ENCODE data around the gene STT3A.

DNA sequence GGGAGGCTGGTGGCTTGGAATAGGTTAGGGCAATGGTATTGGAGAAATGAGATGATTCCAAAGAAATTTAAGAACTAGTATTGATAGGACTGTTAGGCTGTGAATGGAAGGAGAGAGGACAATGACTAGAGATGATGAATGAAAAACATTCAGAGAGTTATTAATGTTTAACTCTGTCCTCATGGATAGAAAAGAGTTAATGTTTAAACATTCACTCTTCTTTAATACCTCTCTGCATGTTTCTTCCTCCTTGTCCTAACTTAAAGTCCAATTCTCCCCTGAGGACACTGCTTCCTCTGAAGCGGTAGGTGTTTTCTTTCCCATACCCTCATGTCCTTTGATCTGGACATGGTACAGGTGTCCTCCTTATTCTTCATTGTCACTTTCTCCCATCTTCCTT lies 45.7 kb downstream of the STT3A start:
- TF ChIP-seq YY1 (IDR thresholded peaks at IDR 0.05; ENCODE audit: insufficient read depth, insufficient read length) (no peak), SUZ12 (IDR thresholded peaks at IDR 0.05; ENCODE audit: extremely low read depth, insufficient read depth, insufficient read length) (no peak), ZNF274 (IDR thresholded peaks at IDR 0.05; ENCODE audit: low read depth, low read length) (no peak)

All from NT2/D1 (cell line).